ENCODE measurements around the gene TNPO3. TPM values are rescaled to one million over a fixed set of nuclear protein-coding genes. Genes with fewer than 3 reads are reported as not detected.
"Not testable (repeated sequence)": the region's sequence is repeated elsewhere in the genome, so short reads cannot be mapped to it uniquely, and the experiment has no call there.

The TNPO3 gene
- total RNA-seq, 2 donors from 2014 or later: 62.0 to 81.4 TPM

DNA sequence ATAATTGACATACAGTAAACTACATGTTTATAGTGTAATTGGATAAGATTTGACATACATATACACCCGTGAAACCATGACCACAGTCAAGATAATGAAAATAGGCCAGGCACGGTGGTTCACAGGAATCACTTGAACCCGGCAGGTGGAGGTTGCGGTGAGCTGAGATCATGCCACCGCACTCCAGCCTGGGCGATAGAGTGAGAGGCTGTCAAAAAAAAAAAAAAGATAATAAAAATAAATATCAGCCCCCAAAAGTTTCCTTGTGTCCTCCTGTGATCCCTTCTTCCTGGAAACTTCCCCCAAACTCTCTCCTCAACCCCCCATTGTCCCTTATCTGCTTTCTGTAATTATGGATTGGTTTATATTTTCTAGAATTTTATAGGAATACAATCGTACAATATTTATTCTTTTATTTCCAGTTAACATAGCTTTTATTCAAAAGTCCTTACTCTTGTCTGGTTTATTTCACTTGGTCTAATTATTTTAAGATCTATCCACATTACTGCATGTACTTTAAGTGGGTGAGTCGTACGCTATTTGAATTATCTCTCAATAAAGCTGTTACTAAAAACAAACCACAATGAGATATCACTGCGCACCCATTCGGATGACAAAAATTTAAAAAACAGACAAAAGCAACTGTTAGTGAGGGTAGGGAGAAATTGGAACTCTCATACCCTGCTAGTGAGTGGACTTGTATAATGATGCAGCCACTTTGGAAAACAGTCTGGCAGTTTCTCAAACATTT is 30.1 kb upstream of the TNPO3 start:
- DNase-seq (no peak), ATAC-seq (replicated peaks in 1 of 2) (no peak)
- Mint-ChIP-seq H3K4me3 (no peak overlapping the region), H3K4me1 (ENCODE audit: low read depth) (peaks cover 10% of the 10 kb centered on the region), H3K27ac (no peak overlapping the region), H3K9me3 (no peaks in the 10 kb centered on the region), H3K36me3 (ENCODE audit: insufficient read depth in 2 of 2) (no peaks in the 10 kb centered on the region), H3K27me3 (ENCODE audit: low read depth) (no peaks in the 10 kb centered on the region)

DNA sequence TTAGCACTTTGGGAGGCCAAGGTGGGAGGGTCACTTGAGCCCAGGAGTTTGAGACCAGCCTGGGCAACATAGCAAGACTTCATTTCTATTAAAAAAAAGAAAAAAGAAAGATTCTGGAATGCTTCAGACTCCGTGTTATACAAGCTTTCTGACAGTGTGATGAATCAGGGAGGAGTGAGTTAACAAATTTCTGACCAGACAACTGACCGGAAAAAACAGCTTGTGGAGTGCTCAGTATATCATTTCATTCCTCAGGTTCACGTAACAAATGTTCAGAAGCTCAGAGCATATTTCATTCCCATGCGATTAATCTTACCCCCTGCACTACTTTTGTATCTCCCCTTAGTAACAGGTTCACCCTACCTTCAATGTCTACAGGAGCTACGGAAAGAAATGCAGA is 28.6 kb upstream of the TNPO3 start:
- no peak for ATAC-seq (replicated peaks in 1 of 2)
- Mint-ChIP-seq H3K4me3 (no peak overlapping the region), H3K36me3 (ENCODE audit: insufficient read depth in 2 of 2) (no peaks in the 10 kb centered on the region), H3K4me1 (ENCODE audit: low read depth) (no peaks in the 10 kb centered on the region), H3K27me3 (ENCODE audit: low read depth) (no peaks in the 10 kb centered on the region), H3K27ac (no peak overlapping the region), H3K9me3 (no peaks in the 10 kb centered on the region)
- DNase-seq: no peak

DNA sequence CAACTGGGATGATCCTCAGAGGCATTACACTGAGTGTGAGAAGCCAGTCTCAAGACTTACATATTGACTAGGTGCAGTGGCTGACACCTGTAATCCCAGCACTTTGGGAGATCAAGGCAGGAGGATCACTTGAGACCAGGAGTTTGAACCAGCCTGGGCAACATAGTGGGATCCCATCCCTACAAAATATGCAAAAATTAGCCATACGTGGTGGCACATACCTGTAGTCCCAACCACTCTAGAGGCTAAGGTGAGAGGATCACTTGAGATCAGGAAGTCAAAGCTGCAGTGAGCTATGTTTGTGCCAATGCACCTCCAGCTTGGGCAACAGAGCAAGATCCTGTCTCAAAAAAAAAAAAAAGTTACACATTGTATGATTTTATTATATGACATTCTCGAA is 23.5 kb upstream of the TNPO3 start:
- Mint-ChIP-seq H3K4me1 (ENCODE audit: low read depth) (no peaks in the 10 kb centered on the region), H3K9me3 (no peaks in the 10 kb centered on the region), H3K27me3 (ENCODE audit: low read depth) (peaks cover 6% of the 10 kb centered on the region), H3K27ac (no peak overlapping the region), H3K4me3 (no peak overlapping the region), H3K36me3 (ENCODE audit: insufficient read depth in 2 of 2) (no peaks in the 10 kb centered on the region)
- ATAC-seq (replicated peaks in 1 of 2) (no peak), DNase-seq (no peak)

DNA sequence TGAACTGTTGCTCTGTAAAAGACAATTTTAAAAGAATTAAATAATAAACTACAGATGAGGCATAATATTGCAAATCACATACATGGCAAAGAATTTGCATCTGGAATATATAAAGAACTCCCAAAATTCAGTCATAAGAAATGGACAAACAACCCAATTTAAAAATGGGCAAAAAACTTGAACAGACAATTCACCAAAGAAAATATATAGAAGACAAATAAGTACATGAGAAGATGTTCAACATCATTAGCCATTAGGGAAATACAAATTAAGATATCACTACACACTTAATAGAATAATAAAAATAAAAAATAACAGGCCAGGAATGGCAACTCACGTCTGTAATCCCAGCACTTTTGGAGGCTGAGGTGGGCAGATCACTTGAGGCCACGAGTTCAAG is 22.0 kb upstream of the TNPO3 start:
- no peak for ATAC-seq (replicated peaks in 1 of 2)
- Mint-ChIP-seq H3K36me3 (ENCODE audit: insufficient read depth in 2 of 2) (no peaks in the 10 kb centered on the region), H3K4me1 (ENCODE audit: low read depth) (peaks cover 8% of the 10 kb centered on the region)

DNA sequence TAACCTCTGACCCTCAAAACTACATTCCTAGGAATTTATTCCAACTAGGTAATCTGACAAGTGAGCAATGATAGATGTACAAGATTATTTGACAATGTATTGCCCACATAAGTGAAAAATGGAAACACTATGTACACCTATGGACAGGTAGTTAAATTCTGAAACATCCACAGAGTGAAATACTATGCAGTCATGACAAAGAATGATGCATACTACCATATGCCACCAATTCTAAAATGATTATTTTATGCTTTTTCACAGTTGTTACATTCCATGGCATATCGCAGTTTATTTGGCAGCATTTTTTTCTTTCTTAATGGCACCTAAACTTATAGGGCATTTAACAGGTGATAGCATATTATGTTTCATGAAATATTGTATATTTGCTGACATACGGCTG is 20.1 kb upstream of the TNPO3 start:
- Mint-ChIP-seq H3K27ac (no peak overlapping the region), H3K4me3 (no peak overlapping the region), H3K36me3 (ENCODE audit: insufficient read depth in 2 of 2) (no peaks in the 10 kb centered on the region), H3K27me3 (ENCODE audit: low read depth) (peaks cover 7% of the 10 kb centered on the region), H3K4me1 (ENCODE audit: low read depth) (peaks cover 8% of the 10 kb centered on the region), H3K9me3 (no peaks in the 10 kb centered on the region)
- no peak for DNase-seq
- no peak for ATAC-seq (replicated peaks in 1 of 2)

More for the DNA sequence above, 22.0 kb upstream of the TNPO3 start:
- no peak overlapping the region for H3K4me3 Mint-ChIP-seq
- no peak for DNase-seq
- no peaks in the 10 kb centered on the region for H3K9me3 Mint-ChIP-seq
- H3K27ac Mint-ChIP-seq: no peak overlapping the region
- H3K27me3 Mint-ChIP-seq (ENCODE audit: low read depth): peaks cover 6% of the 10 kb centered on the region

DNA sequence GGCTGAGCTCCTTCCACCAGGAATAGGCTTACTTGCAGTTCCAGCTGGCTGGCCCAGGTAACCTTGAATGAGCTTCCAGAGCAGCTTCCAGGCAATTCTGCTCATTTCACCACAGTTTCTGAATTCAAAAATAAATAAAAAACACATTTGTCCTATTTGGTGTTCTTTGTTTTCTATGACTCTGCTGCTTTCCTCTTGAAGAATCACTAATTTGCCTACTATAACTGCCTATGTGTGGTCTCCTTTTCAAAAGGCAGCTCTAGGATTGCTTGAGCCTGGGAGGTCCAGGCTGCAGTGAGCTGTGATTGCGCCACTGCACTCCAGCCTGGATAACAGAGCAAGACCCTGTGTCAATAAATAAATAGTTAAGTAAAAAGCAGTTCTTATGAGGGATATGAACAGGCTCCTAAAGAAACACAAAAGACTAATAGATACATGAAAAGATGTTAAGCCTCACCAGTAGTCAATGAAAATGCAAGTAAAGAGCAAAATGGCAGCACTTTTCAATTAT is 19.5 kb upstream of the TNPO3 start:
- peaks cover 8% of the 10 kb centered on the region for H3K4me1 Mint-ChIP-seq (ENCODE audit: low read depth)
- no peak for ATAC-seq (replicated peaks in 1 of 2)
- H3K27me3 Mint-ChIP-seq (ENCODE audit: low read depth): peaks cover 13% of the 10 kb centered on the region
- no peak overlapping the region for H3K27ac Mint-ChIP-seq
- H3K36me3 Mint-ChIP-seq (ENCODE audit: insufficient read depth in 2 of 2): no peaks in the 10 kb centered on the region
- H3K9me3 Mint-ChIP-seq: no peaks in the 10 kb centered on the region
- DNase-seq: no peak
- no peak overlapping the region for H3K4me3 Mint-ChIP-seq

DNA sequence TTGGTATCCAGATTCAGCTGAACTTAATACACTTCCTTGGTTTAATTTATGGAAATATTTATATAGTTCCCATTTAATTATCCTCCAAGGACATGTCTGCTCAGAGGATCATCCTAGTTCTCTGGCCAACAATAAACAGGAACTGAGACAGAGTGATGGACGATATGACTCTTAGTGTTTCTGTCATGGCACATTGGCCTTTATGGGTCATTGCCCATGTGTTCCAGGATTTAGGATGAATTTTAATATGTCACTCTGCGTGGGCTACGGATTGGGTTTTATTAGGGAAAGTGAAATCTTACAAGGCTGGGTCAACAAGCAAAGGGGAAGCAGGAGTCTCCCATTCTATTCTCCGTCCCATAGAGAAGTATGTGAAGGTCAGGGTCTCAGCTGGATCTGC is 18.8 kb upstream of the TNPO3 start:
- no peak for DNase-seq
- ATAC-seq (replicated peaks in 1 of 2): no peak
- Mint-ChIP-seq H3K9me3 (no peaks in the 10 kb centered on the region), H3K27ac (no peak overlapping the region), H3K4me3 (no peak overlapping the region), H3K4me1 (ENCODE audit: low read depth) (peaks cover 8% of the 10 kb centered on the region), H3K36me3 (ENCODE audit: insufficient read depth in 2 of 2) (no peaks in the 10 kb centered on the region), H3K27me3 (ENCODE audit: low read depth) (peaks cover 19% of the 10 kb centered on the region)

DNA sequence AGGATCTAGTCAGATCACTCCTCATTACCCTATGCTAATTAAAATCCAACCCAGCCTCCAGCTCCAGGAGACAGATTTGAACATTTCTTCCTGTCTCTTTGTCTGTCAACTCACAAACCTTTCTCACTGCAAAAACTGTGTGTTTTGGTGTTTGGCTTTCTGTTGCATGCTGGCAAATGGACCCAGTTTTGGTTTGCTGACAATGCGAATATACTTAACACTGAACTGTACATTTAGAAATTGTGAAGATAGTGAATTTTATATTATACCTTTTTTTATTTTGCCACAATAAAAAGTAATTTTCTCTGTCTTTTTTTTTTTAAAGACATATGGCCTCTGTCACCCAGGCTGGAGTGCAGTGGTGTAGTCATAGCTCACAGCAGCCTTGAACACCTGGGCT is 18.3 kb upstream of the TNPO3 start:
- no peaks in the 10 kb centered on the region for H3K9me3 Mint-ChIP-seq
- H3K27me3 Mint-ChIP-seq (ENCODE audit: low read depth): peaks cover 25% of the 10 kb centered on the region
- peaks cover 8% of the 10 kb centered on the region for H3K4me1 Mint-ChIP-seq (ENCODE audit: low read depth)
- ATAC-seq (replicated peaks in 1 of 2): no peak
- H3K4me3 Mint-ChIP-seq: no peak overlapping the region
- H3K36me3 Mint-ChIP-seq (ENCODE audit: insufficient read depth in 2 of 2): no peaks in the 10 kb centered on the region
- no peak overlapping the region for H3K27ac Mint-ChIP-seq
- no peak for DNase-seq

DNA sequence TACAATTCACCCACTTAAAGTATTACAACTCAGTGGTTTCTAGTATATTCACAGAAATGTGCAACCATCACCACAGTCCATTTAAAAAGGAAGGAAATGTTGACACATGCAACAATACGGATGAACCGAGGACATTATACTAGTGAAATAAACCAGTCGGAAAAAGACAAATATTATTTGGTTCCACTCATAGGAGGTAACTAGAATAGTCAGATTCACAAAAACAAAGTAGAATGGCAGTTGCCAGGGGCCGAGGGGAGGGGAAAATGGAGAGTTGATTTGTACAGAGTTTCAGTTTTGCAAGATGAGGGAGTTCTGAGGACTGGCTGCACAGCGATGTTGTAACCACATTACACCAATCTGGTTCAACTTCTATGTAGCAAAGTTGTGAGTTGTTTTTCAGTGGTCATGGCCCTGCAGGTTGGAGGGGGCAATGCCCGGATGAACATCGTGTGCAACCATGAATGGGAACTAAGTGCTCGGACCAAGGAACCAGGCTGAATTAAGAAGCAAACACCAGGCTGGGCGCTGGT is 17.6 kb upstream of the TNPO3 start:
- no peaks in the 10 kb centered on the region for H3K36me3 Mint-ChIP-seq (ENCODE audit: insufficient read depth in 2 of 2)
- peaks cover 28% of the 10 kb centered on the region for H3K27me3 Mint-ChIP-seq (ENCODE audit: low read depth)
- DNase-seq (peak in 1 of 2 donors; percentile 12), ATAC-seq (replicated peaks in 1 of 2) (peak; percentile 22 to 74)
- peaks cover 8% of the 10 kb centered on the region for H3K4me1 Mint-ChIP-seq (ENCODE audit: low read depth)
- H3K9me3 Mint-ChIP-seq: no peaks in the 10 kb centered on the region
- H3K27ac Mint-ChIP-seq: no peak overlapping the region
- peak overlapping the region in 1 of 2 donors; percentile 9 for H3K4me3 Mint-ChIP-seq

DNA sequence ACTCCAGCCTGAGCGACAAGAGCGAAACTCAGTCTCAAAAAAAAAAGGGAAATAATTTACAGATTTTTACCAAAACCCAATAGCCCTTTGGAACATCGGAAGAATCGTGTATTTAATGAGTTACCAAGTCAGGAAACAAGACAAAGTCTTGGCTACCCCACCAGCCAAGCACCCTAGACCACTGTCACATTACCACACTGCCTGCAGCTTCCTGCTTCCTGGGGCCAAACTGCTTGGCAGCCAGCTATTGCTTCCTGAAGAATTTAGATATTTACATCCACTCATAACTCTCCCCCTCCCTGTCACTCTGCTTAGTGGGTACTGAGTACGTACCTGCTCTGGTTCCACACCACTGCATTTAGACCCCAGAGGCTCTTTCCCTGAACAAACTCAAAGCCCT is 14.1 kb upstream of the TNPO3 start:
- no peak overlapping the region for H3K27ac Mint-ChIP-seq
- peaks cover 8% of the 10 kb centered on the region for H3K4me1 Mint-ChIP-seq (ENCODE audit: low read depth)
- DNase-seq (no peak), ATAC-seq (replicated peaks in 1 of 2) (no peak)
- peaks cover 32% of the 10 kb centered on the region for H3K27me3 Mint-ChIP-seq (ENCODE audit: low read depth)
- no peaks in the 10 kb centered on the region for H3K36me3 Mint-ChIP-seq (ENCODE audit: insufficient read depth in 2 of 2)
- no peaks in the 10 kb centered on the region for H3K9me3 Mint-ChIP-seq
- no peak overlapping the region for H3K4me3 Mint-ChIP-seq

DNA sequence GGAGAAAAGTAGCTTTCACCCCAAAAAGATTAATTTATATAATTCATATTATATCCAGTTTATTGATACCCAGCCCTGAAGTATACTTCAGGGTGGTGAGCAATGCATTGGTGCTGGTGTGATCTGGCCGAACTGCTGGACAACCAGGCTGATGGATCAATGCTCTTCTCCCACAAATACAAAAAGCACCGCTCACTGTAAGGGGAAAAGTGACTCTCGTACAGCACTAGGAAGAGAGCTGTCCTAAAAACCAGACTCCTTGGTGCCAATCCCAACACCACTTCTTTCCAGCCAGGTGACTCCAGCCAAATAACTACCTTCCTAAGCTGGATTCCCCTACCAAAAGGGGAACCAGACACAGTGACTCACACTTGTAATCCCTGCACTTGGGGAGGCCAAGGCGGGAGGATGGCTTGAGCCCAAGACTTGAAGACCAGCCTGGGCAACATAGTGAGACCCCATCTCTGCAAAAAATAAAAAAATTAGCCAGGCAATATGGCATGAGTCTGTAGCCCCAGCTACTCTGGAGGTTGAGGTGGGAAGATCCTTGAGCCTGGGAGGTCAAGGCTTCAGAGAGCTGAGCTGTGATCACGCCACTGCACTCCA is 13.1 kb upstream of the TNPO3 start:
- no peak overlapping the region for H3K4me3 Mint-ChIP-seq
- H3K4me1 Mint-ChIP-seq (ENCODE audit: low read depth): peaks cover 8% of the 10 kb centered on the region
- H3K36me3 Mint-ChIP-seq (ENCODE audit: insufficient read depth in 2 of 2): no peaks in the 10 kb centered on the region
- H3K27ac Mint-ChIP-seq: no peak overlapping the region
- ATAC-seq (replicated peaks in 1 of 2) (no peak), DNase-seq (no peak)
- H3K27me3 Mint-ChIP-seq (ENCODE audit: low read depth): peaks cover 27% of the 10 kb centered on the region
- H3K9me3 Mint-ChIP-seq: no peaks in the 10 kb centered on the region

DNA sequence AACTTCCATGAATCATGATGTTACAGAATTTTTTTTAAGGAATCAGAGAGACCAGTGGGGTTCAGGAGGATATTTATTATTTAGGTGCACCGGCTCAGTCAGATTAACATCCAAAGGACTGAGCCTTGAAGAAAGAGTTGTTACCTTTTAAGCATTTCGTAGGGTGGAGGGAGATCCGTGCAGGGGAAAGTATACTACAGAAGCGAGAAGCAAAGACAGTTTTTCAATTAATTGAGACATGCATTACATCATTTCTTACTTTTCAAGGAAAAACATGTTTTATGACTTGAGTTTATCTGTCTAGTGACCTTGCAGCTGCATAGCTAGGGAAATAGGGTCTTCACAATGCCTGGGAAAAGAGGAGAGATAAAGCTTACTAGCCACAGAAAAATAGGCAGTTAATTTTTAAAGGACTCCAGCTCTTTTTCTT is 12.2 kb upstream of the TNPO3 start:
- not testable (repeated sequence) for H3K36me3 Mint-ChIP-seq (ENCODE audit: insufficient read depth in 2 of 2); ATAC-seq (replicated peaks in 1 of 2); DNase-seq; H3K27ac Mint-ChIP-seq; H3K4me1 Mint-ChIP-seq (ENCODE audit: low read depth); H3K4me3 Mint-ChIP-seq; H3K9me3 Mint-ChIP-seq
- H3K27me3 Mint-ChIP-seq (ENCODE audit: low read depth): peaks cover 27% of the 10 kb centered on the region

DNA sequence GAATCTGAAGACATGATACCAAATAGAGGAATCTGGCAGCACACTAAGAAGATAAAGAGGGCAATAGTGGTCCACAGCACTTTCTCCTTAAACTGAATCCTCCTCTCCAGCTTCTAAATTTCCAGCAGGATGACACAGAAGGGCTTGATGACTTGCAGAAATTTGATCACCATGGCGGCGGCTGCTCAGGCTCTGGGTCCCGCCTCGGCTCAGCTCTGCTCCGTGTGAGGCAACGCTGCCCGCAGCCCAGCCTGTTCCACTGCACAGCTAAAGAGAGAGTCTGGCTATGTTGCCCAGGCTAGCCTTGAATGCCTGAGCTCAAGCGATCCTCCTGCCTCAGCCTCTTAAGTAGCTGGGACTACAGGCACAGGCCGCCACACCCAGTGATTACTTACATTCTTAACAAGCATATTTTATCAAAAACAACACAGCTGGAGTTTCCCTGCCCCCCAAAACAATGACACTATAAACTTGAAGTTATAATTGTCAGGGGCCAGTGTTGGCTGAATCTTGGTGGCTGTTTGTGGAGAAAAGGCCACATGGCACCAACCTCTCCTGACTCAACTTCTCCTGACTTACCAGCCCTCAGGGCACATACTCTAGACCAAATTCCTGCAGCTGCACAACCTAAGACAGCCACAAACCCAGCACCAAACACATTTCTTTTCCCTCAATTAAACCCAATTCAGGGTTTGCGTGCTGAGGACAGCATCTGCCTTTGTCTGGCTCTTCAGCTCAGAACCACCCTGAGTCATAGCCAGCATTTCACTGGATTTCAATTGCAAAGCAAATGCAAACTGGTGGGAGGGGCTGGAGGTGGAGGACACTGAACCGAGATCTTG is 11.6 kb upstream of the TNPO3 start:
- Mint-ChIP-seq H3K36me3 (ENCODE audit: insufficient read depth in 2 of 2) (no peaks in the 10 kb centered on the region), H3K4me1 (ENCODE audit: low read depth) (no peaks in the 10 kb centered on the region), H3K27ac (no peak overlapping the region), H3K4me3 (no peak overlapping the region), H3K9me3 (peaks cover 0 to 4% of the 10 kb centered on the region in 2 donors), H3K27me3 (ENCODE audit: low read depth) (peaks cover 27% of the 10 kb centered on the region)
- no peak for ATAC-seq (replicated peaks in 1 of 2)
- DNase-seq: no peak

All from activated T-cell treated with anti-CD3 and anti-CD28 coated beads, Interleukin-2, amount 50 U/mL, for 72 hours (primary cell).